ENCODE measurements around the gene SNX13.

The SNX13 gene

GRCh38 chr7:17946591-17946990, 6.3 kb upstream of the SNX13 start:
- DNase-seq = no peak

- no peak for DNase-seq
These were observed 4.4 kb upstream of the SNX13 start for GRCh38 chr7:17944720-17945119.

- no peak for DNase-seq
These were observed 2.7 kb upstream of the SNX13 start for GRCh38 chr7:17943006-17943405.

GRCh38 chr7:17942231-17942630, 1.9 kb upstream of the SNX13 start:
- no peak for DNase-seq

- DNase-seq = no peak
These were observed 697 bp upstream of the SNX13 start for GRCh38 chr7:17940951-17941431.

GRCh38 chr7:17939606-17940301, 540 bp downstream of the SNX13 start:
- peak; percentile 24 for DNase-seq

- peak; percentile 31 for DNase-seq
These were observed 1.1 kb downstream of the SNX13 start for GRCh38 chr7:17939211-17939605.

GRCh38 chr7:17937506-17938120, 2.7 kb downstream of the SNX13 start:
- DNase-seq = no peak

GRCh38 chr7:17936321-17936720, 4.0 kb downstream of the SNX13 start:
- no peak for DNase-seq

- no peak for DNase-seq
These were observed 5.6 kb downstream of the SNX13 start for GRCh38 chr7:17934612-17935240.

- DNase-seq = no peak
These were observed 6.2 kb downstream of the SNX13 start for GRCh38 chr7:17934094-17934493.

GRCh38 chr7:17932770-17933169, 7.5 kb downstream of the SNX13 start:
- no peak for DNase-seq

- no peak for DNase-seq
These were observed 9.2 kb downstream of the SNX13 start for GRCh38 chr7:17931069-17931468.

GRCh38 chr7:17930546-17930945, 9.7 kb downstream of the SNX13 start:
- no peak for DNase-seq

- no peak for DNase-seq
These were observed 10.5 kb downstream of the SNX13 start for GRCh38 chr7:17929647-17930395.

GRCh38 chr7:17928055-17928454, 12.2 kb downstream of the SNX13 start:
- no peak for DNase-seq

- DNase-seq = no peak
These were observed 18.4 kb downstream of the SNX13 start for GRCh38 chr7:17921857-17922416.

- DNase-seq = no peak
These were observed 22.5 kb downstream of the SNX13 start for GRCh38 chr7:17917842-17918241.

- DNase-seq = no peak
These were observed 23.5 kb downstream of the SNX13 start for GRCh38 chr7:17916786-17917185.

GRCh38 chr7:17915796-17916195, 24.5 kb downstream of the SNX13 start:
- no peak for DNase-seq

GRCh38 chr7:17915168-17915567, 25.1 kb downstream of the SNX13 start:
- no peak for DNase-seq

GRCh38 chr7:17913250-17913649, 27.0 kb downstream of the SNX13 start:
- no peak for DNase-seq

Measured in NCI-H226 (cell line).